Measurements from ENCODE around the gene ITGAE.
A peak's percentile ranks its signal among the peaks of the same experiment; 100 is the strongest.

The ITGAE gene

GRCh38 chr17:3668279-3669084, 132.5 kb downstream of the ITGAE start, which contains the start of the genes EMC6 and TAX1BP3:
Gene EMC6, plus strand, starts transcription at chr17:3668812. Its CDS starts 335 bp downstream, at chr17:3669147.
Gene TAX1BP3, minus strand, starts transcription at chr17:3668578. Its CDS starts 52 bp downstream, at chr17:3668526.
- TF ChIP-seq CTCF (conservative IDR thresholded peaks at IDR 0.05; ENCODE audit: low read length) = no peak
- TF ChIP-seq EZH2phosphoT487 (IDR thresholded peaks at IDR 0.05; ENCODE audit: borderline replicate concordance) = no peak
- Histone ChIP-seq H2AFZ (ENCODE audit: low read length) (peak within 1 kb of the TSS; percentile 73), H3K9ac (ENCODE audit: low read depth, low read length, poor library complexity, severe bottlenecking) (peak within 1 kb of the TSS; percentile 92), H3K27me3 (ENCODE audit: insufficient read depth, low read length, poor library complexity, severe bottlenecking) (no peaks in the 10 kb centered on the region), H3K79me2 (ENCODE audit: insufficient read depth, low read length) (peaks cover 25% of the 10 kb centered on the region), H3K4me3 (ENCODE audit: low read length, poor library complexity, severe bottlenecking) (peak within 1 kb of the TSS; percentile 92), H3K4me1 (ENCODE audit: insufficient read depth, low read length, poor library complexity, severe bottlenecking) (peaks cover 13% of the 10 kb centered on the region), H3K9me3 (ENCODE audit: insufficient read depth, low read depth, low read length) (no peaks in the 10 kb centered on the region), H3K4me2 (ENCODE audit: low read depth, low read length, poor library complexity, severe bottlenecking) (peak within 1 kb of the TSS; percentile 98), H4K20me1 (ENCODE audit: insufficient read depth, low read length, poor library complexity, severe bottlenecking) (peaks cover 16% of the 10 kb centered on the region), H3K9me2 (replicated peaks; ENCODE audit: low read depth, low read length) (no peaks in the 10 kb centered on the region), H3F3A (ENCODE audit: low read depth) (no peaks in the 10 kb centered on the region), H3K36me3 (ENCODE audit: insufficient read depth, low read length) (no peaks in the 10 kb centered on the region)

- Histone ChIP-seq H3K27me3 (ENCODE audit: insufficient read depth, low read length, poor library complexity, severe bottlenecking) (no peaks in the 10 kb centered on the region), H3K79me2 (ENCODE audit: insufficient read depth, low read length) (peaks cover 25% of the 10 kb centered on the region), H4K20me1 (ENCODE audit: insufficient read depth, low read length, poor library complexity, severe bottlenecking) (peaks cover 16% of the 10 kb centered on the region), H3K9ac (ENCODE audit: low read depth, low read length, poor library complexity, severe bottlenecking) (peak overlapping the region; percentile 83), H2AFZ (ENCODE audit: low read length) (peak overlapping the region; percentile 73), H3K4me2 (ENCODE audit: low read depth, low read length, poor library complexity, severe bottlenecking) (peak overlapping the region; percentile 98), H3K4me1 (ENCODE audit: insufficient read depth, low read length, poor library complexity, severe bottlenecking) (peaks cover 13% of the 10 kb centered on the region), H3F3A (ENCODE audit: low read depth) (no peaks in the 10 kb centered on the region), H3K9me3 (ENCODE audit: insufficient read depth, low read depth, low read length) (no peaks in the 10 kb centered on the region), H3K36me3 (ENCODE audit: insufficient read depth, low read length) (no peaks in the 10 kb centered on the region), H3K9me2 (replicated peaks; ENCODE audit: low read depth, low read length) (no peaks in the 10 kb centered on the region), H3K4me3 (ENCODE audit: low read length, poor library complexity, severe bottlenecking) (peak overlapping the region; percentile 92)
- TF ChIP-seq EZH2phosphoT487 (IDR thresholded peaks at IDR 0.05; ENCODE audit: borderline replicate concordance) (no peak), CTCF (conservative IDR thresholded peaks at IDR 0.05; ENCODE audit: low read length) (no peak)
Observed at GRCh38 chr17:3667366-3668278, 133.4 kb downstream of the ITGAE start.

GRCh38 chr17:3666516-3666915, 134.5 kb downstream of the ITGAE start:
- H3K4me3 ChIP-seq (ENCODE audit: low read length, poor library complexity, severe bottlenecking) = no peak overlapping the region
- no peaks in the 10 kb centered on the region for H3K27me3 ChIP-seq (ENCODE audit: insufficient read depth, low read length, poor library complexity, severe bottlenecking)

More at GRCh38 chr17:3666516-3666915, 134.5 kb downstream of the ITGAE start:
- no peak overlapping the region for H3K4me2 ChIP-seq (ENCODE audit: low read depth, low read length, poor library complexity, severe bottlenecking)
- peaks cover 13% of the 10 kb centered on the region for H3K4me1 ChIP-seq (ENCODE audit: insufficient read depth, low read length, poor library complexity, severe bottlenecking)
- no peaks in the 10 kb centered on the region for H3K9me3 ChIP-seq (ENCODE audit: insufficient read depth, low read depth, low read length)
- H3F3A ChIP-seq (ENCODE audit: low read depth) = no peaks in the 10 kb centered on the region
- peaks cover 16% of the 10 kb centered on the region for H4K20me1 ChIP-seq (ENCODE audit: insufficient read depth, low read length, poor library complexity, severe bottlenecking)
- no peaks in the 10 kb centered on the region for H3K9me2 ChIP-seq (replicated peaks; ENCODE audit: low read depth, low read length)
- TF ChIP-seq EZH2phosphoT487 (IDR thresholded peaks at IDR 0.05; ENCODE audit: borderline replicate concordance) = no peak
- no peak for TF ChIP-seq CTCF (conservative IDR thresholded peaks at IDR 0.05; ENCODE audit: low read length)
- no peak overlapping the region for H2AFZ ChIP-seq (ENCODE audit: low read length)
- H3K9ac ChIP-seq (ENCODE audit: low read depth, low read length, poor library complexity, severe bottlenecking) = no peak overlapping the region
- H3K36me3 ChIP-seq (ENCODE audit: insufficient read depth, low read length) = no peaks in the 10 kb centered on the region
- peaks cover 25% of the 10 kb centered on the region for H3K79me2 ChIP-seq (ENCODE audit: insufficient read depth, low read length)

All from Loucy (cell line).